Cortex of kidney (tissue), 1 donor: Measurements from ENCODE around the gene EXOC3.
"Not testable (repeated sequence)": the region's sequence is repeated elsewhere in the genome, so short reads cannot be mapped to it uniquely, and the experiment has no call there.

Experiments
- DNase-seq: peaks from one replicate; lab custom pipeline; 2025; lab: John Stamatoyannopoulos, UW

Gene EXOC3

GRCh38 chr5:474232-474839 is 31.4 kb downstream of the EXOC3 start:
- not testable (repeated sequence) for DNase-seq

- no peak for DNase-seq
These were observed 32.1 kb downstream of the EXOC3 start for GRCh38 chr5:474840-475661.

DNA sequence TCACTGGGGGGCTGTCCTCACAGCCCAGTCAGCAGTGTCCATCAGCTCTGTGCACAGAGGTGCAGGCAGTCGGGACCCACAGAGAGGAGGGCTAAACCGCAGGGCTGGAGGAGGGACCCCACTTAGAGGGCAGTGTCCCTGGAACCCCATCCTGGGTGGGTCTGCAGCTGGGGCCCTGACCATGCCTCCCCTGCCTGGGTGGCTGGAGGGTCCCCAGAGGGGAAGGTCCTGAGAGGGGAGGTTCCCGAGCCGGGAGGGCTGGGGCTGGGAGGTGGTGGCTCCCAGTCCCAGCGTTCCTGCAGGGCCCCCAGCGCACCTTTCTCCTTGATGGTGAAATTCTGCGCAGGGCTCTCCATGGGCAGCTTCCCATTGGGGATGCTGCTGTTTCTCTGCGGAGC is 32.7 kb downstream of the EXOC3 start:
- no peak for DNase-seq

- no peak for DNase-seq
These were observed 33.3 kb downstream of the EXOC3 start for GRCh38 chr5:476102-476813.

DNA sequence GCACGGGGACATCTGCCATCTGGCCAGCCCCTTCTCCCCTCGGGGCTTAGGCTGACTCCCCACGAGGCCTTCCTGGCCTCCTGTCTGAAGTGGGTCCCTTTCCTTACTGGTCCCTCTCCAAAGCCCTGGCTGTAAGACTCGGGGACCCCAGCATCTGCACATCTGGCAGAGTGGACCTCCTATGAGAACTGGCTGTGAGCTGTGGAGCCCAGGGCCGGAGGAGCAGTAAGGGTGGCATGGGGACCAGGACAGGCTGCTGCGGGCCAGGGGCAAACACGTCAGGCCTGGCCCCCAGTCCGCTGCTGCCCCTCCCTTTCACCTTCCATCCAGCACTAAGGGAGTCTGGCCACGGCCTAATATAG is 33.8 kb downstream of the EXOC3 start:
- no peak for DNase-seq

DNA sequence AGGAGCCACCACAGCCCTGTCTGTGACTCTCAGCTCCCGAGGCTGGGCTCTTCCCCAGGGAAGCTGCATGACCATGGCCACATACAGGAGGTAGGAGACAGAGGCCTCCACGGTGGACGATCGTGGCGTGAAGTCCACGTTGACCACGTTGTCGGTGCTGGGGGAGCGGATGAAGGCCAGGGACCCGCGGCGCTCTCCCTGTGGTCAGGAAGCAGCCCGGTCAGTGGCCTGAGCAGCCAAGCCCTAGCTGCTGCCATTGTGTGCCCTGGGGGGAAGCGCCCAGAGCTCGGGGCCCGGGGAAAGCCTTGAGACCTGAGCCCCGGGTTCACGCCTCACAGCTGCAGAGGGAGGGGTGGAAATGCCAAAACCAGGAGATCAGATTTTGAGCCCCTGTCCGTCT is 34.3 kb downstream of the EXOC3 start:
- no peak for DNase-seq

GRCh38 chr5:477871-478270 is 34.9 kb downstream of the EXOC3 start:
- DNase-seq = no peak

DNA sequence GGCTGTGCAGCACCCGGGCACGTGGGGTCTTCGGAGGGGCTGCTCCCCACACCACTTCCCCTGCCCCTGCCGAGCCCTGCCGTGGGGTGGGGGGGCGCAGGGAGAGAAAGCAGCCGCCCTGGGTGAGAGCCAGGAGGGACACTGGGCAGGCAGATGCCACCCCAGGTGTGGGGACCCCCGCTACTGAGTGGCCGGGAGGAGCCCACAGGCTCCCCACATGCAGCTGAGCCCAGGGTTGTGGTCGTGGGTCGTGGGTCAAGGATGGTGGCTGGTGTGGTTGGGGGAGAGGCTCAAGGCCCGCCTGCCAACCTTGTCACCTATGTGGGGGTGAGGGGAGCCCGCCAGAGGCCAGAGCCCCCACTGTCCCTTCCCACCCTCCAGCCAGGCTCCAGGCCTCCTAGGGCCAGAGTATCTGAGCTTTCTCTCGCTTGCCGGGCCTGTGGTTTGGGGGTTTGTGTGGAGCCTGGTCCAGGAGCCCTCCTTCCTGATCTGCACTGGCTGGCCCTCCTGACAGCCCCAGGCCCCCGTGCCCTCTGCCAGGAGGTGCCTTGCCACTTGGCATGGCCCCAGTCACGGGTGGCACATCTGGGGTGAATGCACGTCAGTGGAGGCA is 35.5 kb downstream of the EXOC3 start:
- no peak for DNase-seq

DNA sequence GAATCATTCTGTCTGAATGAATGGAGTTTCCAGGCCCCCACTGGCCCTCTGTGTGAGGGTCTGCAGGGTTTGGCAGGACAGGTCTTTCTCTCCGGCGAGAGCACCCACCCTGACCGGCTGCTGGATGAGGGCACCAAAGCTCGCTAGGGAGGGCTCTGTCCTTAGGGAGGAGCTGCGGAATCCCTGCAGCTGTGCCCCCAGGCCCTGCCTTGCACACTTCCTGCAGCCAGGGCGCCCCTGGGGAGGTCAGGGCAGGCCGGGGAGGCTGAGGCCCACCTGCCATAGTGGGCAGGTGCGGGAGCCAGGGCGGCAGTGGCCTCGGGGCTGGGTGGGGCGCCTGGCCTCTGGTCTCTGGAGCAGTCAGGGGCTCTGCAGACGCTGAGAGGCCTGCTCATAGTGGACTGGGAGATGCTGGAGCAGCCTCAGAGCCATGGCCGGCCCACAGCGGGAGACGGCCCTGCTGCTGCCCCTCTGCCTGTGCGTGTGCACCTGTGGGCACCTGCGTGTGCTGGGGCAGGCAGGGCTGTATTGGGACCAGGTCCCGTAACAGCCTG is 36.1 kb downstream of the EXOC3 start:
- DNase-seq = no peak

DNA sequence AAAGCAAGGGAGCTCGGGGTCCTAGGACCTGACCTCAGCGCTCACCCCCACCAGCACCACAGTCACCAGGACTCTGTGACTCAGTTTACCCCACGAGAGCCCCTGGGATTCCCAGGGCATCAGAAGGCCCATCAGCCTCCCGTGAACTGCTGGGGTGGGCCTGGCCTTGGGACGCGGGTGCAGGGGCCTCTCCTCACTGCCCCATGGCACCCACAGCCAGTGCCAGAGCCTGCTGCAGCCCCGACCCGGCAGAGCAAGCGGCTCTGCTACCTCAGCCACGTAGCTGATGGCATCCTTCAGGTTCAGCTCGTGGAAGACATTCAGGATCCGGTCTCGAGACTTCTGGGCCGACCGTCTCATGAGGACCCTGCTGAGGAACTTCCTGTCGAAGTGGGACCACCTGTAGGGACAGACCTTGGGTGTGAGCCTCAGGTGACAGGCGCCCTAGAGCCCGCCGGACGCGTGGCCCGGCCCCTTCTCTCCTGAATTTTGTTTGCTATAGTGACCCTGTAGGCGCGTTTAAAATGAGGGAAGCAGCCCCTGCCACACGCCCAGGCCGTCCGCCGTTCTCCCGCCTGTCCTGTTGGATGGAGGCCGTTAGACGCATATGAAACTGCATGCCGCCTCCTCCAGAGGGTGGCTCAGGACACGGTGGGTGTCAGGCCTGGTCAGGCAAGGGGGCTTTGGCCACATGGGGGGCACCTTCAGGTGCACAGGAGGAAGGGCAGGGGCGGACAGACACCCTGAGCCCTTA is 36.8 kb downstream of the EXOC3 start:
- no peak for DNase-seq

DNA sequence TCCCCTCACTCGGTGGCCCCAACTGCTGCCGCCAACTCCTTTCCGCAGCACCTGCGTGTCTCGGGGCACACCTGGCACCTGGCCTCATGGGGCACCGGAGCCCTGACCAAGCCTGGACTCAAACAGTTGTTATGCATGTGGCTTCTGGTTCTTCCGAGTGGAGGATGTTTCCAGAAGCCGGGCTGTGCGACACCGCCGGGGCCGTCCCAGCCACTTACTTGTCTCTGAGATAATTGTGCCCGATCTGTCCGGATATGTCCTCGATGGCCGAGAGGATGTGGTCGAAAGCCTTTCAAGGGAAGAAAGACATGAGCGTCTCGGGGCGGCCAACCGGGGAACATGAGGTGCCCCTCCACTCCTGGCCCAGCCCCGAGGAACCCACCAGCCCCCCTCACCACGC is 38.4 kb downstream of the EXOC3 start:
- DNase-seq = no peak

DNA sequence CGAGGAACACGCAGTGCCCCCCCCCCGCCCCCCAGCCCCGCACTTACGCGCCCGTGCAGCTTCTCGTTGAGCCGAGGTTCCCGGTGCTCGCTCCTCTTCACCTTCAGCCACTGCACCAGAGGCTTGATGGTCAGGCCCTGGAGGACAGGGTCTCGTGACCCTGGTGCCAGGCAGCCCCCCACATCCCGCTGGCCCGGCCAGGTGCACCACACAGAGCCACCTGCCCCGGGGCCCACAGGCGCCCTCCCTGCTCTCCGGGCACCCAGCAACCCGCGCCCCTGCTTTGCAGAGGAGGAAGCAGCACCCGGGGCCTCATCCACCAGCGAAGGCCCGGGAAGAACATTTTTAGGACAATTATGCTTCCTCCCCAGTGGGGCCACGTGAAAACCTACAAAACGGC is 39.0 kb downstream of the EXOC3 start:
- no peak for DNase-seq

- no peak for DNase-seq
These were observed 39.5 kb downstream of the EXOC3 start for GRCh38 chr5:482506-482905.

DNA sequence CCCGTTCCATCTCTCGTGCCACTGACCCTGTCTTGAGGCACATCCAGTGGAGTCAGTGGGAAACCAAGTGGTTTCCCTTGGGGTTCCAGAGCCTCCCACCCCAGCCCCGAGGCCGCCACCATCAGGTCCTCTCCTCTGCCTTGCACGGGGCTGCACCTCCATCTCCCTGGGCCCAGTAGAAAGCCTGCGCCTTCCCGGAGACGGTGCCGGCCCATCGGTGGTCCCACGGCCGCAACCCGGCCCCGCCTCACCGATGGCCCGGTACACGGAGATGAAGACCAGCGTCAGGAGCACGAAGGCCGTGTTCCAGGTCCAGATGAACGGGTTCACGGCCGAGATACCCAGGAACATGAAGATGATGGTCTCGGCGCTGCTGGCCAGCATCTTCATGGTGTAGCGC is 40.0 kb downstream of the EXOC3 start:
- DNase-seq = no peak

GRCh38 chr5:483434-484140 is 40.6 kb downstream of the EXOC3 start:
- no peak for DNase-seq

DNA sequence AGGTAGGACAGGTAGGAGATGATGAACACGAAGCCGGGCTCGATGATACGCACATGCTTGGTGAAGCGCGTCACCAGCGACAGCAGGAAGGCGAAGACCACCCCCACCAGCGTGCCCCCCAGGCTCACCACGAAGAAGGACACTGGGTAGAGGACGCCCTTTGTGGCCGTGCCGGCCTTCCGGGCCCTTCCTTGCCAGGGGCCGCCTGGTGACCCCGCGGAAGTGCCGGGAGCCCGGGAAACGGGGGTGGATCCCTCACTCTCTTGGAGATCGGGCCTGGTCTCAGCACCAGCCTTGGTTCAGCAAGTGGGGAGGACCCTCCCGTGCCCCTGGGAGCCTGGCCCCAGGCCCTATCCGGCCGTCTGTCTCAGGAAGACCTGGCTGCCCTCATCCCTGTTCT is 41.6 kb downstream of the EXOC3 start:
- DNase-seq = no peak

- no peak for DNase-seq
These were observed 42.4 kb downstream of the EXOC3 start for GRCh38 chr5:485113-485945.

DNA sequence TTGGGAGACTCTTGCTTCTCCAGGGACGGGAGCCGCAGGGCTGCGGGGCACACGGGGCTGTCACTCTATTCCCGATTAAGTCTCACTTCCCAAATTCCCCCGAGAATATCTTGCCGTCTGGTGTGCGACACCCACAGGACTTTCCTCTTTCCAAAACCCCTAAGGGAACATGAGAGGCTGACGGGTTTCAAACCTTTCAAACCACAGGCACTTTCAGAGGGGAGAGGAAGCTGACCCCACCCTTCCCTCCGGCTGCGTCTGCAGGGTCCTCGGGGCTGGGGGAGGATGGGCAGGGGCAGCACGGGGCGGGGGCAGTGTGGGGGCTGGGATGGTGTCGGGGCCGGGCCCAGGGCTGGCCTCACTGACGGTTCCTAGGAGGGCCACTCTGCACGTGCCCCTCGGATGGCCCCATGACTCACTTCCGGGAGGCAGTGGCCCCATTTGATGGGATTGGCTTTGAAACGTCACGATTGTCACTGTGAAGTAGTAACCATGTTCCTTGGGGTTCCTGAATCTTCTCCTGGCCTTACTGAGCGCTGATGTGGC is 43.0 kb downstream of the EXOC3 start:
- no peak for DNase-seq

DNA sequence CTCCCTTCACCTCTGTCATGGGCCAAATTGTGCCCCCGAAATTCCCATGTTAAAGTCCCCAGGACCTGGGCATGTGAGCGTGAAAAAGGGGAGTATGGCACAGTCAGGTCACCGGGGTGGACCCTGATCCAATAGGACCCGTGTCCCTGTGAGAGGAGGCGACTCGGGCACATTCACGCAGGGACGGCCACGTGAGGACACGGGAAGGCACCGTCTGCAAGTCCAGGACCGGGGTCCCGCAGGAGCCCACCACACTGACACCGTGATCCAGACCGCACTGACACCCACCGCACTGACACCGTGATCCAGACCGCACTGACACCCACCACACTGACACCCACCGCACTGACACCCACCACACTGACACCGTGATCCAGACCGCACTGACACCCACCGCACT is 43.6 kb downstream of the EXOC3 start:
- not testable (repeated sequence) for DNase-seq

GRCh38 chr5:488241-488640 is 45.3 kb downstream of the EXOC3 start:
- DNase-seq = no peak
